ENCODE data around the gene FFAR1. TPM values are rescaled to one million over a fixed set of nuclear protein-coding genes. Genes with fewer than 3 reads are reported as not detected.

FFAR1 gene
- total and polyA plus RNA-seq, 2 of the 8 experiments (the other 6 are each of a cell fraction or from before 2014, with no cell fraction given), result not detected

GRCh38 chr19:35375505-35376307 is 28.0 kb downstream of the FFAR1 start (continued):
- TF ChIP-seq CBX5 (IDR thresholded peaks at IDR 0.05; ENCODE audit: low read depth, low read length), result no peak
- no peak for TF ChIP-seq POLR2AphosphoS5 (IDR thresholded peaks at IDR 0.05; ENCODE audit: low read depth, low read length)
- TF ChIP-seq HDAC6 (IDR thresholded peaks at IDR 0.05; ENCODE audit: low read depth, low read length), result no peak
- TF ChIP-seq SAP30 (IDR thresholded peaks at IDR 0.05; ENCODE audit: insufficient read depth, insufficient replicate concordance, low read length), result no peak
- no peak for TF ChIP-seq RAD21 (IDR thresholded peaks at IDR 0.05 in 1 of 2, conservative IDR thresholded peaks at IDR 0.05 in 1 of 2; ENCODE audit: low read depth in 2 of 2, low read length in 2 of 2)
- TF ChIP-seq JUN (IDR thresholded peaks at IDR 0.05; ENCODE audit: low read depth, low read length), result no peak
- no peak for TF ChIP-seq SP1 (IDR thresholded peaks at IDR 0.05; ENCODE audit: low read depth, low read length)
- TF ChIP-seq TAF1 (IDR thresholded peaks at IDR 0.05; ENCODE audit: low read depth, low read length), result no peak
